ENCODE results near the gene FAM107A.

The FAM107A gene

GRCh38 chr3:58567251-58567515 is 10.0 kb downstream of the FAM107A start:
- TF ChIP-seq, protein P1, sequence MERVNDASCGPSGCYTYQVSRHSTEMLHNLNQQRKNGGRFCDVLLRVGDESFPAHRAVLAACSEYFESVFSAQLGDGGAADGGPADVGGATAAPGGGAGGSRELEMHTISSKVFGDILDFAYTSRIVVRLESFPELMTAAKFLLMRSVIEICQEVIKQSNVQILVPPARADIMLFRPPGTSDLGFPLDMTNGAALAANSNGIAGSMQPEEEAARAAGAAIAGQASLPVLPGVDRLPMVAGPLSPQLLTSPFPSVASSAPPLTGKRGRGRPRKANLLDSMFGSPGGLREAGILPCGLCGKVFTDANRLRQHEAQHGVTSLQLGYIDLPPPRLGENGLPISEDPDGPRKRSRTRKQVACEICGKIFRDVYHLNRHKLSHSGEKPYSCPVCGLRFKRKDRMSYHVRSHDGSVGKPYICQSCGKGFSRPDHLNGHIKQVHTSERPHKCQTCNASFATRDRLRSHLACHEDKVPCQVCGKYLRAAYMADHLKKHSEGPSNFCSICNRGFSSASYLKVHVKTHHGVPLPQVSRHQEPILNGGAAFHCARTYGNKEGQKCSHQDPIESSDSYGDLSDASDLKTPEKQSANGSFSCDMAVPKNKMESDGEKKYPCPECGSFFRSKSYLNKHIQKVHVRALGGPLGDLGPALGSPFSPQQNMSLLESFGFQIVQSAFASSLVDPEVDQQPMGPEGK (CRISPR knock-in tag; IDR thresholded peaks at IDR 0.05; ENCODE audit: borderline replicate concordance), result no peak
- TF ChIP-seq ARNTL (CRISPR knock-in tag; IDR thresholded peaks at IDR 0.05; ENCODE audit: borderline replicate concordance, low read depth) (no peak), CSDC2 (CRISPR knock-in tag; IDR thresholded peaks at IDR 0.05) (no peak), BACH2 (CRISPR knock-in tag; IDR thresholded peaks at IDR 0.05; ENCODE audit: borderline replicate concordance) (no peak), TOX (CRISPR knock-in tag; IDR thresholded peaks at IDR 0.05; ENCODE audit: borderline replicate concordance) (no peak), ZFP30 (CRISPR knock-in tag; IDR thresholded peaks at IDR 0.05) (no peak), ZNF8 (CRISPR knock-in tag; IDR thresholded peaks at IDR 0.05) (no peak), ZNF565 (CRISPR knock-in tag; conservative IDR thresholded peaks at IDR 0.05; ENCODE audit: low read depth) (no peak), TCF4 (CRISPR knock-in tag; IDR thresholded peaks at IDR 0.05; ENCODE audit: borderline replicate concordance) (no peak), SNAI2 (CRISPR knock-in tag; IDR thresholded peaks at IDR 0.05) (no peak), OSR1 (CRISPR knock-in tag; IDR thresholded peaks at IDR 0.05) (no peak), ZFP3 (CRISPR knock-in tag; IDR thresholded peaks at IDR 0.05) (no peak), PPARA (CRISPR knock-in tag; IDR thresholded peaks at IDR 0.05; ENCODE audit: borderline replicate concordance) (no peak)
- TF ChIP-seq, protein P2, sequence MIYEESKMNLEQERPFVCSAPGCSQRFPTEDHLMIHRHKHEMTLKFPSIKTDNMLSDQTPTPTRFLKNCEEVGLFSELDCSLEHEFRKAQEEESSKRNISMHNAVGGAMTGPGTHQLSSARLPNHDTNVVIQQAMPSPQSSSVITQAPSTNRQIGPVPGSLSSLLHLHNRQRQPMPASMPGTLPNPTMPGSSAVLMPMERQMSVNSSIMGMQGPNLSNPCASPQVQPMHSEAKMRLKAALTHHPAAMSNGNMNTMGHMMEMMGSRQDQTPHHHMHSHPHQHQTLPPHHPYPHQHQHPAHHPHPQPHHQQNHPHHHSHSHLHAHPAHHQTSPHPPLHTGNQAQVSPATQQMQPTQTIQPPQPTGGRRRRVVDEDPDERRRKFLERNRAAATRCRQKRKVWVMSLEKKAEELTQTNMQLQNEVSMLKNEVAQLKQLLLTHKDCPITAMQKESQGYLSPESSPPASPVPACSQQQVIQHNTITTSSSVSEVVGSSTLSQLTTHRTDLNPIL (CRISPR knock-in tag; IDR thresholded peaks at IDR 0.05; ENCODE audit: low read depth), result no peak
- TF ChIP-seq, protein P3, sequence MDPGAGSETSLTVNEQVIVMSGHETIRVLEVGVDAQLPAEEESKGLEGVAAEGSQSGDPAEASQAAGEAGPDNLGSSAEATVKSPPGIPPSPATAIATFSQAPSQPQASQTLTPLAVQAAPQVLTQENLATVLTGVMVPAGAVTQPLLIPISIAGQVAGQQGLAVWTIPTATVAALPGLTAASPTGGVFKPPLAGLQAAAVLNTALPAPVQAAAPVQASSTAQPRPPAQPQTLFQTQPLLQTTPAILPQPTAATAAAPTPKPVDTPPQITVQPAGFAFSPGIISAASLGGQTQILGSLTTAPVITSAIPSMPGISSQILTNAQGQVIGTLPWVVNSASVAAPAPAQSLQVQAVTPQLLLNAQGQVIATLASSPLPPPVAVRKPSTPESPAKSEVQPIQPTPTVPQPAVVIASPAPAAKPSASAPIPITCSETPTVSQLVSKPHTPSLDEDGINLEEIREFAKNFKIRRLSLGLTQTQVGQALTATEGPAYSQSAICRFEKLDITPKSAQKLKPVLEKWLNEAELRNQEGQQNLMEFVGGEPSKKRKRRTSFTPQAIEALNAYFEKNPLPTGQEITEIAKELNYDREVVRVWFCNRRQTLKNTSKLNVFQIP (CRISPR knock-in tag; IDR thresholded peaks at IDR 0.05; ENCODE audit: borderline replicate concordance, low read depth), result no peak
- no peak for ATAC-seq

GRCh38 chr3:58566398-58567250 is 10.6 kb downstream of the FAM107A start:
- no peak for ATAC-seq
- TF ChIP-seq, protein P2 (CRISPR knock-in tag; IDR thresholded peaks at IDR 0.05; ENCODE audit: low read depth), result no peak
- no peak for TF ChIP-seq BACH2 (CRISPR knock-in tag; IDR thresholded peaks at IDR 0.05; ENCODE audit: borderline replicate concordance)
- TF ChIP-seq PPARA (CRISPR knock-in tag; IDR thresholded peaks at IDR 0.05; ENCODE audit: borderline replicate concordance), result no peak
- TF ChIP-seq ARNTL (CRISPR knock-in tag; IDR thresholded peaks at IDR 0.05; ENCODE audit: borderline replicate concordance, low read depth), result no peak
- no peak for TF ChIP-seq RARB (CRISPR knock-in tag; IDR thresholded peaks at IDR 0.05)
- no peak for TF ChIP-seq ZNF70 (CRISPR knock-in tag; IDR thresholded peaks at IDR 0.05)
- TF ChIP-seq, protein P1 (CRISPR knock-in tag; IDR thresholded peaks at IDR 0.05; ENCODE audit: borderline replicate concordance), result no peak
- TF ChIP-seq SNAI2 (CRISPR knock-in tag; IDR thresholded peaks at IDR 0.05), result no peak
- TF ChIP-seq ZFP30 (CRISPR knock-in tag; IDR thresholded peaks at IDR 0.05), result no peak
- TF ChIP-seq ZC3H10 (CRISPR knock-in tag; IDR thresholded peaks at IDR 0.05), result no peak
- no peak for TF ChIP-seq ZNF565 (CRISPR knock-in tag; conservative IDR thresholded peaks at IDR 0.05; ENCODE audit: low read depth)
- no peak for TF ChIP-seq OSR1 (CRISPR knock-in tag; IDR thresholded peaks at IDR 0.05)

- no peak for TF ChIP-seq ZC3H10 (CRISPR knock-in tag; IDR thresholded peaks at IDR 0.05)
- no peak for TF ChIP-seq CSDC2 (CRISPR knock-in tag; IDR thresholded peaks at IDR 0.05)
- no peak for TF ChIP-seq TCF4 (CRISPR knock-in tag; IDR thresholded peaks at IDR 0.05; ENCODE audit: borderline replicate concordance)
- no peak for TF ChIP-seq GLIS3 (CRISPR knock-in tag; IDR thresholded peaks at IDR 0.05)
- no peak for TF ChIP-seq ESRRG (CRISPR knock-in tag; IDR thresholded peaks at IDR 0.05)
- no peak for TF ChIP-seq ZFP3 (CRISPR knock-in tag; IDR thresholded peaks at IDR 0.05)
- TF ChIP-seq, protein P1 (CRISPR knock-in tag; IDR thresholded peaks at IDR 0.05; ENCODE audit: borderline replicate concordance), result no peak
- ATAC-seq, result no peak
Observed at GRCh38 chr3:58565621-58566397, 11.4 kb downstream of the FAM107A start.

Measured in SK-N-SH treated with all-trans-retinoic acid at 6 μM for 48 hours (cell line).